Activated CD4-positive, CD25-positive, alpha-beta regulatory T cell treated with anti-CD3 and anti-CD28 coated beads, Interleukin-2, amount 50 U/mL, for 24 hours (primary cell): Measurements from ENCODE around the gene COL9A3.

Experiments used
- ATAC-seq, 2 donors: fragments of 150-1000 bp; cut with Tn5 transposase; one replicate each; pipeline ENCODE4 v1.10.0; 2021; ENCODE audit warnings: mild to moderate bottlenecking in 1 of 2, moderate library complexity in 1 of 2

COL9A3 gene

GRCh38 chr20:62797671-62798532 lies 18.9 kb upstream of the COL9A3 start:
- ATAC-seq, result no peak

- no peak for ATAC-seq
Observed at GRCh38 chr20:62799036-62799435, 17.8 kb upstream of the COL9A3 start.

GRCh38 chr20:62799459-62799858 lies 17.4 kb upstream of the COL9A3 start:
- no peak for ATAC-seq

GRCh38 chr20:62799873-62800272 lies 17.0 kb upstream of the COL9A3 start:
- ATAC-seq, result no peak

GRCh38 chr20:62800314-62801259 lies 16.3 kb upstream of the COL9A3 start:
- ATAC-seq, result no peak

- no peak for ATAC-seq
Observed at GRCh38 chr20:62801284-62802010, 15.4 kb upstream of the COL9A3 start.

- ATAC-seq, result no peak
Observed at GRCh38 chr20:62802026-62802712, 14.7 kb upstream of the COL9A3 start.

GRCh38 chr20:62804021-62804626 lies 12.7 kb upstream of the COL9A3 start:
- peak; percentile 10 to 21 for ATAC-seq

GRCh38 chr20:62804627-62805154 lies 12.2 kb upstream of the COL9A3 start, which contains the start of gene OGFR:
Gene OGFR (plus strand): TSS chr20:62804835. CDS start chr20:62804860, 25 bp downstream.
- peak; percentile 63 to 69 for ATAC-seq

GRCh38 chr20:62805155-62805710 lies 11.6 kb upstream of the COL9A3 start:
- ATAC-seq, result peak; percentile 32 to 36

GRCh38 chr20:62805711-62806382 lies 11.0 kb upstream of the COL9A3 start:
- no peak for ATAC-seq

GRCh38 chr20:62806383-62807050 lies 10.3 kb upstream of the COL9A3 start:
- ATAC-seq, result no peak

GRCh38 chr20:62807444-62808210 lies 9.2 kb upstream of the COL9A3 start:
- no peak for ATAC-seq

- peak; percentile 56 to 59 for ATAC-seq
Observed at GRCh38 chr20:62808211-62808865, 8.5 kb upstream of the COL9A3 start.

GRCh38 chr20:62809530-62810428 lies 7.1 kb upstream of the COL9A3 start:
- ATAC-seq, result no peak

GRCh38 chr20:62811320-62811719 lies 5.5 kb upstream of the COL9A3 start:
- ATAC-seq, result no peak

- no peak for ATAC-seq
Observed at GRCh38 chr20:62811720-62812119, 5.1 kb upstream of the COL9A3 start.
